Islet of Langerhans (tissue), 1 donor: Measurements from ENCODE around the gene LIPH.
"Not testable (repeated sequence)": the region's sequence is repeated elsewhere in the genome, so short reads cannot be mapped to it uniquely, and the experiment has no call there.

Experiments used
- FAIRE-seq: peaks from one replicate; lab custom pipeline; 2011; peaks lifted over from hg19 to GRCh38; lab: Jason Lieb, UNC

Gene LIPH

DNA sequence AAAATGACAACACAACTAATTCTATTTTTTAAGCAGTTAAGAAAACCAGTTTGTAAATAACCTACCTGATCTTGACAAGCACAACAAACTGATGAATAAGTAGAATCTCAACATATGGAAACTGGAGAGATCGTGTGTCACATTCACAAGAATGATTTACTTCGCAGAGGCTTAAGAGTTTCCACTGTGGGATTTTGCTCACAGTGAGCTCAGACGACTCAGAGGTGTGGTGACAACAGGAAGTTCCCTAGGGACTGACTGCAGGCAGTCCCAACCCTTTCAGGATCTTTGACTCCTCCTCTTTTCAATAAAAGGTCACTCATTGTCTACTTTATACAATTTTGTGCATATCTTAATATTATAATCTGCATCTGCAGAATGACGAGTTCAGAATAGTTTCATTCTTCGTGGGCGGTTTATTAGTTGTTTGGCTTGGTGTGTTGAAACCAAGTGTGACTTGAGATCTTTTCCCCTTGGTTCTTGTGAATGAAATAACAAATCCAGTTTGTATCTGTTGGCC is at the start of gene LIPH:
Gene LIPH (minus strand): TSS at position 231 of the 520 bp plus-strand sequence. CDS start 117 bp downstream, at position 114.
- FAIRE-seq, result peak; percentile 56

DNA sequence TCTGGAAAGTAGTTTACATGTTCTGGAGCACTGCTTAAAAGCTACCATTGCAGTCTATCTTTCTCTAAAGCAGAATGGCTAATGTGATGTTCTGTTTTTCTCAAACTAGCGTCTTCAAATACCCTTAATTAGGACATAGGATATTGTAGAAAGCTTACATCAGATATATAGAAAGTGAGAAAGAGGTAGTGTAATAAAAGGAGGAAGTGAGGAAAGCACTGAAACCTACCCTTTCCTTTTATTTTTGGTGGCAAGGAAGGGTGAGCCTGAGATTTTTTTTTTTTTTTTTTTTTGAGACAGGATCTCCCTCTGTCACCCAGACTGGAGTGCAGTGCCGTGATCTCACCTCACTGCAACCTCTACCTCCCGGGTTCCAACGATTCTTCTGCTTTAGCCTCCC is 43.1 kb upstream of the LIPH start:
- FAIRE-seq, result no peak

DNA sequence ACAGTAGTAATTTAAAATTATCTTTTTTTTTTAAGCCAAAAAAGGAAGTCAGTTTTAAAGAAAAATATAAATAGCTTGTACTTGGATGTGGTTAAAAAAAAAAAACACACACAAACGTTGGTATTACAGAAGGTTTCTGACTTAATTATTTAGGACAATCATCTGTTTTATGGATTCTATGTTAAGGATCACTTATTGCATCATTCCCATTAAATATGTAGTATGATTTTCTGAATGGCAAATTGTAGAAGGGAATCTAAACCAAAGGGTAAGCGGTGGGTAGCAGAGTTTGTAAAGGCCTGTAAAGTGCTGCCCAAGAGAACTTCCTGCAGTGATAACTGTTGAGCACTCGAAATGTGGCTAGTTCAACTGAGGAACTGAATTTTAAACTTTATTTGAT is 41.7 kb upstream of the LIPH start:
- FAIRE-seq, result no peak

DNA sequence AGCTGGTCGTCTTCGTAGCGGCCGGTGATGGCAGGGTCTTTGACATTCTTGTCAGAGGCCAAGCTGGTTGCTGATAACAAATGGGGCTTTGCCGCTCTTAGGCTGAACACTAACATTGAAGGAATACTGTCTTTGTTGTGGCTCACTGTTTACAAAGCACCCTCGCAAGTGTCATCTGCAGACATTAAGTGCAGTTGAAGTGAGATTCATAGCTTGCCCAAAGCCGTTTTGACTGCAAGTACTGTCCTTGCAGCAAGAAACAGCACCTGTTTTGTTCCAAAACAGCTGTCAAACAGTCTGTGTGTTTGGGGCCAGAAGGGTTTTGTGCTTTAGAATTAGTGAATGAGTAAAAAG is 34.3 kb upstream of the LIPH start:
- FAIRE-seq, result no peak

DNA sequence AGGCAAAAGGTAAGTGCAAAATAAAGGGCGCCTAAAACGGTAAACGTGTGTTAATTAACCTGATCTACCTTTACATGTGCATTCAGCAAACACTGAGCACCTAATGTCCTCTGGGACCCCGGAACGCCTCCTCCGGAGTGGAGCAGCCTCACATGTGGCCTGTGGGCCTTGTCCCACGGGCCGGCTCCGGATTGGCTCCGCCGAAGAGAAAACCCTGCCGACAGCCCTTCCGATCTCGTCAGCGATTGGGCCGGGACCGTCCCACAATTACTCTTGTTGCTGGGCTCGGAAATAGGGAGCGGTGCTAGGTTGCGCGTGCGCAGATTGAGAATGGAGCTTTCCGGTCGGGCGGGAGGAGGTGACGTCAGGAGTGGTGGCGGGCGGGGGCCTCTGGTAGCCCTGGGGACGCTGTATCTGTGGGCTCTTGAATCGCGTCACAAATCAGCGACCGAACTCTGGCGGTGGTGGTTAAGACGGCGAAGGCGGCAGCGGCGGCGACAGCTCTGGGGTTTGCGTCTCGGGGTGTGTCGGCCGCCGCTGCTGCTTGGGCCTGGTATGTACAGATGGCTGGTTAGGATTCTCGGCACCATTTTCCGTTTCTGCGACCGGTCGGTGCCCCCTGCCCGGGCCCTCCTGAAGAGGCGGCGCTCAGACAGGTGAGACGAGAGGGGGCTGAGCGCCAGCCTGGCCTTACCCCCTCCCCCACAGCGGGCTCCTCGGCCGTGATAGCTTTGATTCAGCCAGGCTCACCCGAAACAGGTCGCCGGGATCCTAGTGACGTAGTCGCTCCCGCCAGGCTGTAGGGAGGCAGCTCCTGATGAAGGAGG is 33.7 kb upstream of the LIPH start, which contains the start of gene SENP2:
Gene SENP2 (plus strand): TSS at position 437 of the 827 bp plus-strand sequence. CDS start 119 bp downstream, at position 556.
- peak; percentile 79 for FAIRE-seq

DNA sequence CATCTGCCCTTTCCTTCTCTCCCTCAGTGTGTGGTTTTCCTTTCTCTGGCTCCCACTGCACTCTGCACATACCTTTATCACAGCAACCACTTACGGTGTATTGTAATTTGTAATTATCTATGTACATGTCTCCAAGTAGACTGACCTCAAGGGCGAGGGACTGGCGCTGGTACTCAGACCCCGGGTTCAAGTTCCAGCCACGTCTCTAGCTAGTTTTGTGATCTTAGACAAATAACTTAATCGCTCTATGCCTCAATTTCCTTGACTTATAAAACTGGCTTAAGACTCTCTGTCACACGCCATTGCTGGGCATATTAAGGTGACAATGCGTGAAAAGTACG is 33.1 kb upstream of the LIPH start:
- no peak for FAIRE-seq

DNA sequence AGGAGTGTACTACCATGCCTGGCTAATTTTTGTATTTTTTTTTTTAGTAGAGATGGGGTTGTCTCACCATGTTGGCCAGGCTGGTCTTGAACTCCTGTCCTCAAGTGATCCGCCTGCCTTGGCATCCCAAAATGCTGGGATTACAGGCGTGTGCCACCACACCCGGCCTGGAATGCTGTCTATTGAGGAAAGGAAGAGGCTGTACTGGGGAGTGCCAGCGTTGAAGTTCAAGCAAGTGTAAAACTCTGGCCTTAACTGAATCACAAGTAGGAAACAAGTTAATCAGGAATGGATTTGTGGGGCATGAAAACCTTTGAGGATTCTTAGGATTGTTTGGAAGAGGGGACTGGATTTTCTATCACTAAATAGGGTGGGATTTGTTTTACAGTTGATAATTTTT is 32.3 kb upstream of the LIPH start:
- FAIRE-seq, result no peak

DNA sequence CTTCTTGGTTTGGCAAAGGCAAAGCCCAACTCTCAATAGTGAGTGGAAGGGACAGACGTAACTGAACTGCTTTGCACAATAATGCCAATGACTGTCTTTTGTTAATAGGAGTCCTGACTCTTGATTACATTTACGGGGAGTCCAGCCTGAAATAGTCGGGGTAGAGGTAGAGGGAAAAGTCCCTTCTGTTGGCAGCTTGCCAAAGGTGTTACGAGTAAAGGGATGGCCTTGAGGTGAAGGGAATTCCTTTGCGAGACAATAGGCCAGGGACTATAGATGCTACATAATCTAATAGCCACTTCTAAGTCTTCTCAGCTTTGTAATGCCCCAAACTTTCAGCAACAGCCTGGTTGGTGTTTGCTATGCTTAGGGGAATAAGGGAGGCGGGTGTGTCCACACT is 31.5 kb upstream of the LIPH start:
- FAIRE-seq, result no peak

DNA sequence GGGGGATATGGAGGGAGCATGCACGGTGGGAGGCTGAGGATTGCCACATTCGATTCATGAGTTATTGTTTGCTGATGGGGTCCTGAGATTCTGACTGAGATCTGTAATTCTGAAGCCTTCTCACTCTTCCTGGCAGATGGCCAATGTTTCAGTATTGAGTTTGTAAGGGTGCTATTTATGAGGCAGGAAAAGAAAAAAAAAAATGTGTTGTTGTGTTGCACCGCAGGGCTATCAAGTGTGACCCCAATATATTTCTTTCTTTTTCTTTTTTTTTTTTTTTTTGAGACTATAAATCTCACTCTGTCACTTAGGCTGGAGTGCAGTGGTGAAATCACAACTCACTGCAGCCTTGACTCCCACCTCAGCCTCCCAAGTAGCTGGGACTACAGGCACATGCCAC is 30.5 kb upstream of the LIPH start:
- FAIRE-seq, result no peak

DNA sequence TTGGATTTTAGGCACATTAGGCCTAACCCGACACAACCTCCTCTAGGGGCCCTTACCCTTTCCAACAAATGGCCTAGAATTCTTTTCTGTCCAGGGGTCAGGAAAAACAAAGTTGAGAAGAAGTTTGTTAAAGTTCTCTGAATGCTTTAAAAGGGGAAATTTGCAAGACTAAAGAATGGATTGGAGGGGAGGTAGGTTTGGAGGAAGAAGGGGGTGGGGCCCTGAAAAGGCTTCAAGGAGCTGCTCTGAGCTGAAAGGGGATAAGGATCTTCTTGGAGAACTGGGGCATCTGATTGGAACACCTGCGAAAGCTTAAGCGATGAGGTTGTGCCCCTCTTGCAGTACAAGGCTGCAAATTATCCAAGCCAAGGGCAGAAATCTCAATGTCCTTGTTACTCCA is 29.8 kb upstream of the LIPH start:
- FAIRE-seq, result no peak

DNA sequence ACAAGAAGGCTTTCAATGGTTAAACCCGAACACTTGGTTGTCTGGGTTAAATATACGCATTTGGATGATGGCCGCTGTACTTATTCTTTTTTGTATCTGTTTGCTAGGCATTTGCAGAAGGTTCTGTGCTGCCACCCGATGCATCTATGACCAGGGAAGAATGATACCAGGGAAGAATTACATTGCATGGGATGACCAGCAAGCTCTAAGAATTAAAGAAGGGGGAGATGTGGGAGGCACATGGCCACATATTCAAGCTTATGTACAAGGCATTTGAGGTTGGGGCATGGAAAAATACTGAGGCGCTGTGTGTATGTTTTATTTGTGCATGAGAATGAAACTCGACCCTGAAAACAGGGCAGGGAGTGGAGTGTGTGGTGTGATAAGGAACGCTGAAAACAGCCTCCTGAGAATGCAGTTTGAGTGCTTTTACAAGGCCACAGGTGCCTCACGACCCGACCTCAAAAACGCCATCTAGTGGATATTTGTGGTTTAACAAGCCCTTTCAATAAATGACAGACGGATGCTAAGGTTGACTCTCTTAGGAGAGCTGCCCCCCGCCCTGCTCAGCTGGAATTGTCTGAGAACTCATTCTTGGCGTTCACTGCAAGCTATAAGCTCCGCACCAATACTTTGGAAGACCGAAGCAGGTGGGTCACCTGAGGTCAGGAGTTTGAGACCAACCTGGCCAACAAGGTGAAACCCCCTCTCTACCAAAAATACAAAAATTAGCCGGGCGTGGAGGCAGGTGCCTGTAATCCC is 22.9 kb upstream of the LIPH start:
- FAIRE-seq, result peak; percentile 79

DNA sequence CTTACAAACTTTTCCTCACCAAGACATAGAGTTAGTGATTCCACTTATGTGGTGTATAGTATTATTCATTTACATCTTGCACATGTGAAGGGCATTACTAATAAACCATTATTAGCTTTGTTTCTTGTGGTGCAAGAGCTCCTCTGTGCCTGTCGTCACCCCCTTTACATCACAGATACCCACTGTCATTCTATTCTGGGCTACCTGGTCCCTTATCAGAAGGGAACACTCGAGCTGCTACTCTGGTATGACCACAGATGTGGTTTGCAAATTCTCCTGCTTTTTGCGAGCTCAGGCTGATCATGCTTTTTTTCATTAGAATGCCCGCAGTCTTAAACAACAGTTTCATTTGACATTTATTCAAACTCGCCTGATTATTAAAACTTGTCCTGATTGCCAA is 19.8 kb upstream of the LIPH start:
- no peak for FAIRE-seq

DNA sequence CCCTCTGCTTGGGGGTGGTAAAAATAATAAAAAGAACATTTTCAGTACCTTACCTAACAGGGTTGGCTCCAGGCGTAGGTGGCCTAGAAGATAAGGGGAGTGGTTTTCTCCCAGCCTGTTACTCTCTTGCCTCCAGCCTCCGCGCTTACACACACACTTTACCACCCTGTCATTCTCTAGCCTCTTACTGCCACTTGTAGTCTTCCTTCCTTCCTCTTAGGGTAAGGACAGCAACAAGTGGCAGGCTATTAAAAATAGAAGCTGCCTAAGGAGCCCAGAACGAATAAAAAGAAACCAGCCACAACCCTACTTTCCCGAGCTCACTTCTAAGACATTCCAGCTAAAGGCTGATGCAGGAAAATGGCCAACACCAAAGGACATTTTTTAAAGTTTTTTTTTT is 9.6 kb upstream of the LIPH start:
- no peak for FAIRE-seq

DNA sequence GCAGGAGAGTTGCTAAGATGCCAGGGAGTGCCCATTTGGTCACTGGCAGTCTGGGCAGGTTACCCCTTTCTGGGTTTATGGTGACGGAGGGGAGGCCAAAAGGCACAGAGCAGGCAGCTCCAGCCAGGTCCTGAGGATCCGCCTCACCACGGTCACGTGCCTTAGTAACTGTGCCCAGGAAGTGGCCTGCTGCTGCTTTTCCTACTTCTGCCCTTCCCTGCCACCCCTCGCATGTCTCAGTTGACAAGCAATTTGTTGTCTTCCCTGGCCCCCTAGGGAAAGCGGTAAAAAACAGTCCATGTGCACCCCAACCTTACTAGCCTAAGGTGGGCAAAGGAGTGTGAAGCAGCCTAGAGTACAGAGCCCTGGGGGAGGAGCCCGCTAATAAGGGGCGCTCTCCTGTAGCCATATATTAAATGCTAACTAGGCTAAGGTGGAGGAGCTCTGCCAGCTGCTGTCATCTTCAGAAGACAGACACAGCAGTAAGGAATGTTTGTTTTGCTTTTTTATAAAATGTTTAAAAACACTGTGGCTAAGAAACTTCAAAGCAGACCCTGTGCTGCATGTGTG is 9.1 kb upstream of the LIPH start:
- FAIRE-seq, result no peak

DNA sequence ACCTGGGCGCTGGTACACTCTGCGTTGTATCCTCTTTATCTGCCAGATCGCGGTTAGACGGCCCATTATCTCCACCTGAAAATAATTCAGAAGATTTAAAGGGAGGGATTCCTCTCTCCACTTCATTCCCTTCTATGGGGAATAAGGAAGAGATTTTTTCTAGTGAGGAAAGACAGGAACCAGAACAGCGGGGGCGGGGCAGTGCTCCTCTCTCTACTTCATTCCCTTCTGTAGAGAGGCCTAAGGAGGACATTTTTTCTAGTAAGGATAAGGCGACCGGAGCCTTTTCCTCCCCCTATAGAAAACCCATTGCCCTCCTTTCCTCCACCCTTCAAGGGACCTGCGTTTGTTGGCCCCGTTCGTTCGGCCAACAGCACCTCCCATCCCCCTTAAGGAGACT is 8.3 kb upstream of the LIPH start:
- no peak for FAIRE-seq

DNA sequence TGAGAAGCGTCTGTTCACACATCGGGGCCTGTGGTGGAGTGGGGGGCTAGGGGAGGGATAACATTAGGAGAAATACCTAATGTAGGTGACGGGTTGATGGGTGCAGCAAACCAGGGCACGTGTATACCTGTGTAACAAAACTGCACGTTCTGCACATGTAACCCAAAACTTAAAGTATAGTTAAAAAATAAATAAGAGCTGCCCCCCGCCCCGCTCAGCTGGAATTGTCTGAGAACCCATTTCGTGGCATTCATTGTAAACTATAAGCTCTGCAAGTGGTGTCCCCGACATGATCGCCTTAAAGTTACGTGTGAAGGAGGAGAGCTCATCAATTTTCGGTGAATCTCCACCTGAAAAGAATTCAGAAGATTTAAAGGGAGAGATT is 7.3 kb upstream of the LIPH start:
- FAIRE-seq, result no peak

DNA sequence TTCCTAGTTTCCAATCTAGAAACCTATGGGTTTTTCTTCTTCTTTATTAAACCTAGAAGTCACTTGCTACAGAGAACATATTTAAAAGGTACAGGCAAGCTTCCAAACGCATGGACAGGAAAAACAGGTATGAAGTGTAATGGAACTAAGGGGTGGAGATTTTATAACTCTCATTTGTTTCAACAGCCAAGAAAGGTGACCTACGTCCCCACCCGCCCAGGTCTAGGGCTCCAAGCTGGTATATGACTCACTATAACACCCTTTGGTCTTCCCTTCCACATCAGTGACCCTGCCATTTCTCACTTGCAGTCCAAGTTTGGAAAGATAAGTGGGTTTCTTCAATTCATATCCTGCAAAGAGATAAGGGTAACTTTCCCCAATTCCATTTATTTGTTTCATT is 6.0 kb upstream of the LIPH start:
- no peak for FAIRE-seq

DNA sequence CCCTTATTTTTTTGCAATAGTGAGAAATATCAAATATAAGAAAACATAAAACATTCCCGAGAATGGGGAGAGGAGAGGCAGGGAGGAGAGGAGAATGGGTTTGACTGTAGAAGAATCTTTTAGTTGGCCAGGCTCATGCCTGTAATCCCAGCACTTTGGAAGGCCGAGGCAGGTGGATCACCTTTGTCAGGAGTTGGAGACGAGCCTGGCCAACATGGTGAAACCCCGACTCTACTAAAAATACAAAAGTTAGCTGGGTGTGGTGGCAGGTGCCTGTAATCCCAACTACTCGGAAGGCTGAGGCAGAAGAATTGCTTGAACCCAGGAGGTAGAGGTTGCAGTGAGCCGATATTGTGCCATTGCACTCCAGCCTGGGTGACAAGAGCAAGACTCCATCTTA is 4.3 kb upstream of the LIPH start:
- not testable (repeated sequence) for FAIRE-seq

DNA sequence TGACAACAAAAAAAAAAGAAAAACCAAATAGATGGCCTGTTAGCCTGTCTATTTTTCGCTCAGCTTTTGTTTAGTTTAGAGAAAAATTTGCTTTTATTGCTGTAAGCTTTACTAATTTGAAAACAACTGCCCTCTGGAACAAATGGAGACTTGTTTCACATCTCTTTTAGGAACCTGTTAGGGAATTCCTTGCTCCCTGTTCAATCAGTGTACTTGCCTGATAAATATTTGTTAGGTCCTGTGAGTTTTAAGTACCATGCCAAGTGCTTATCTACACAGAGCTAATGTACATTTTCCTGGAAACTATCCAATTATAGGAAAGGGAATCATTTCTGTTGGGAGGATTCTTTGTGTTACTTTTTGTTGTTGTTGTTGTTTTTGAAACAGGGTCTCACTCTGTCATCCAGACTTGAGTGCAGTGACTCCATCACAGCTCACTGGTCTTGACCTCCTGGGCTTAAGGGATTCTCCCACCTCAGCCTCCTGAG is 3.5 kb upstream of the LIPH start:
- no peak for FAIRE-seq

DNA sequence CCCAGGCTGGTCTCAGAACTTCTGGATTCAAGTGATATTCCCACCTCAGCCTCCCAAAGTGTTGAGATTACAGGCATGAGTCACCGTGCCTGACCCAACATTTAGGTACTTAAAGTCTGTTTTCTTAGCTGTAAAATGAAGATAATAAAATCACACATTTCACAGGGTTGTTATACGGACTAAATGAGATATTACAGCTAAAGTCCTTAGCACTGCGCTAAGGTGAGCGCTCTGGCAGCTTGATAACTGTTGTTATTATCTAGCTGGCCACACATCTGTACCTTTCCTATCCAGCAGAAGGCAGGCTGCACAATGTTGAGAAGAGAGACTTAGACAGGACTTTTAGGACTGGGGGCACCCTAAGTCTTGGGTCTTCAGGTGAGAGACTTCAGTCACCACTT is 2.7 kb upstream of the LIPH start:
- FAIRE-seq, result no peak

DNA sequence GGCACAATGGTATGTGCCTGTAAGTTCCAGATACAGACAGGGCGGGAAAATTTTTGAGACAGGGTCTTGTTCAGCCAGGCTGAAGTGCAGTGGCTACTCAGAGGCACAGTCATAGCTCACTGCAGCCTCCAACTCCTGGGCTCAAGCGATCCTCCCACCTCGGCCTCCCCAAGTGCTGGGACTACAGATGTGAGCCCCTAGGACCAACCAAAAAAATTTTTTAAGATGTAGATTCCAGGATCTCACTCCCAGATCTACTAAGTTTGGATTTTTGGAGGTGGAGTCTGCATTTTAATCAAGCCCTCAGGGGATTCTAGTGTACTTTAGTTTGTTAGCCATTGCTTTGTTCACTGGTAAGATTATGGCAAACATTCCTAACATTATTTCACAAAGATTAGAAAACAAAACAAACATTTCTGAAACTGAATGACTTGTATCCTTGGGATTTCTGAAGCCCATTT is 2.7 kb downstream of the LIPH start:
- no peak for FAIRE-seq

DNA sequence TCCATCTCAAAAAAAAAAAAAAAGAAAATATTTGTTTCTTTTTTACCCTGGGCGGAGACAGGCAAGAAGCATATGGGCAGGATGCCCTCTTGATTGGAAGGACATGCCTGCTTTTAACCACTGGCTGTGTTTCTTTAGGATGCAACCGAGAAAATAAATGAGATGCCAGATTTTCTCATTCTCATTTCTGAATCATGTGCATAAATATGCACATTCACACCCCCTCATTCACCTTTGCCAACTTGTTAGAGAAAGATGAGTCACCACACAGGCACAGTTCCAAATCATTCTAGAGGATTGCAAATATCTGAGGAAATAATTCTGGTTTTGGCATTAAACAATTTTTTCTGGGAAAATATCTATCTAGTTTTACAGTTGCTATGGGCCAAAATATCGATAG is 3.3 kb downstream of the LIPH start:
- peak; percentile 93 for FAIRE-seq

DNA sequence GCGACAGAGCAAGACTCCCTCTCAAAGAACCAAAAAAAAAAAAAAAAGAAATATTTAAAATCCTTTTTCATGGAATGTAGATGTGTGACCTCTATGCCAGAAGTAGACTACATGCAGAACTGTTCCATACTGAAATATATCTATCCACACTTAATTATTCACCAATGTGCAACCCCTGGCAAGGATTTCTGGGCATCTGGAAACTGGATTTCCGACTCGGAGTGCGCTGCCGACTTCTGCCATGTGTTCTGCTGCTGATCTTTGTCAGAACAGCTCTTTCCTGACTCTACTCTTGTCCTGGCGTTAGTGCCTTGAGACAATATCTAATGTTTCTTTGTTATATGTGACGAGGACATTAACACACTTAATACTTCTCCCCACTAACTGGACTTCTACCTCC is 11.7 kb downstream of the LIPH start:
- no peak for FAIRE-seq
